Endothelial cell of umbilical vein (primary cell): ENCODE results near the gene LSMEM2. TPM values are rescaled to one million over a fixed set of nuclear protein-coding genes. Genes with fewer than 3 reads are reported as not detected.

ENCODE experiments used
- BruUV-seq: library from RNA; stranded (reverse); fragments of 400-500 nt; replicated peaks from 2 replicates; lab custom pipeline; 2021; lab: Mats Ljungman, UMichigan
- CTCF ChIA-PET: fragments of 300-600, 350-600 bp; sonication (Branson Sonifier 250); formaldehyde crosslinking; loops from one replicate; lab custom pipeline; 2021; ENCODE audit warnings: antibody characterized with exemption, inconsistent platforms; lab: Charles Lee
- POLR2A ChIA-PET: fragments of 300-600, 350-600 bp; sonication (Branson Sonifier 250); formaldehyde crosslinking; loops from one replicate; lab custom pipeline; 2021; ENCODE audit warnings: antibody characterized with exemption, inconsistent platforms; lab: Charles Lee
- DNase-seq: peaks from one replicate; pipeline ENCODE4 v3.0.0-alpha.2; 2011; ENCODE audit warnings: low read depth, low spot score
- FAIRE-seq: peaks from 2 replicates; lab custom pipeline; 2011; peaks lifted over from hg19 to GRCh38; lab: Jason Lieb, UNC
- H2AFZ ChIP-seq: 2 replicates; pipeline ENCODE4 v1.6.0; 2012; ENCODE audit warnings: low read depth, low read length, control low read depth, inconsistent platforms
- H3K27ac ChIP-seq: 2 replicates; pipeline ENCODE4 v1.5.1; 2011; ENCODE audit warnings: low read depth, mild to moderate bottlenecking, control low read depth, low read length, moderate library complexity; ENCODE audit not compliant: insufficient read depth
- H3K27me3 ChIP-seq, 2 experiments: 2 replicates each; pipeline versions ENCODE4 v1.6.0 to v1.6.1; 2011; ENCODE audit warnings: low read length in 2 of 2, mixed read lengths in 1 of 2; ENCODE audit not compliant: control insufficient read depth in 2 of 2, insufficient read depth in 2 of 2
- H3K36me3 ChIP-seq, 2 experiments: 2 replicates in 1 of 2; 3 replicates in 1 of 2; pipeline ENCODE4 v1.5.1; 2011; ENCODE audit warnings: low read length in 2 of 2, mild to moderate bottlenecking in 1 of 2, moderate library complexity in 1 of 2; ENCODE audit not compliant: control insufficient read depth in 2 of 2, insufficient read depth in 2 of 2; ENCODE audit errors: extremely low read depth in 1 of 2
- H3K4me1 ChIP-seq: 3 replicates; pipeline ENCODE4 v1.5.1; 2011; ENCODE audit warnings: mild to moderate bottlenecking, low read length; ENCODE audit not compliant: control insufficient read depth, insufficient read depth; ENCODE audit errors: extremely low read depth
- H3K4me2 ChIP-seq: 2 replicates; pipeline ENCODE4 v1.6.1; 2011; ENCODE audit warnings: low read length, control low read depth, mixed read lengths; ENCODE audit not compliant: insufficient read depth
- H3K4me3 ChIP-seq, 3 experiments: fragments of 200-600 bp in 1 of 3; sonication (generic), shearing (Covaris generic) in 1 of 3; replicated peaks in 1 of 3; 2 replicates each; pipeline ENCODE4 v1.5.1; 2011 to 2016; ENCODE audit warnings: control low read depth in 3 of 3, low read length in 3 of 3, mild to moderate bottlenecking in 2 of 3, inconsistent platforms in 1 of 3, low read depth in 1 of 3, moderate library complexity in 1 of 3; ENCODE audit not compliant: insufficient read depth in 1 of 3
- H3K79me2 ChIP-seq: 2 replicates; pipeline ENCODE4 v1.6.0; 2012; ENCODE audit warnings: low read length, inconsistent platforms; ENCODE audit not compliant: control insufficient read depth, insufficient read depth
- H3K9ac ChIP-seq: replicated peaks from 2 replicates; pipeline ENCODE3; 2011; ENCODE audit warnings: low read length, control low read depth; ENCODE audit not compliant: insufficient read depth; ENCODE audit errors: extremely low read depth
- H3K9me1 ChIP-seq: replicated peaks from 3 replicates; pipeline ENCODE4 v1.6.0; 2011; ENCODE audit warnings: mild to moderate bottlenecking, low read length; ENCODE audit not compliant: control insufficient read depth, insufficient read depth; ENCODE audit errors: extremely low read depth
- H3K9me3 ChIP-seq: replicated peaks from 2 replicates; pipeline ENCODE4 v1.5.1; 2012; ENCODE audit warnings: low read length, inconsistent platforms; ENCODE audit not compliant: control insufficient read depth, insufficient read depth
- H4K20me1 ChIP-seq: replicated peaks from 2 replicates; pipeline ENCODE3; 2011; ENCODE audit warnings: mild to moderate bottlenecking, low read length; ENCODE audit not compliant: control insufficient read depth, insufficient read depth; ENCODE audit errors: extremely low read depth
- GATA2 ChIP-seq: IDR thresholded peaks from 2 replicates; pipeline ENCODE4 v1.7.0; 2011; ENCODE audit warnings: low read depth, mild to moderate bottlenecking, moderate library complexity, mixed read lengths, low read length; ENCODE audit not compliant: insufficient read length, insufficient read depth
- JUN ChIP-seq: IDR thresholded peaks from 2 replicates; pipeline ENCODE4 v1.6.1; 2011; ENCODE audit warnings: borderline replicate concordance, low read depth; ENCODE audit not compliant: insufficient read length, insufficient read depth
- MYC ChIP-seq: IDR thresholded peaks from one replicate; pipeline ENCODE4 v1.6.1; 2011; ENCODE audit warnings: mild to moderate bottlenecking, low read depth, low read length
- POLR2AphosphoS5 ChIP-seq: IDR thresholded peaks from 2 replicates; pipeline ENCODE4 v1.6.1; 2012; ENCODE audit warnings: low read depth, mild to moderate bottlenecking, control low read depth, low read length, moderate library complexity; ENCODE audit not compliant: insufficient read depth
- dilution Hi-C: fragments of 300-500 bp; cut with MboI; formaldehyde crosslinking; loops from one replicate; pipeline ENCODE4 v1.15.0; 2019; ENCODE audit warnings: low sequenced_read_pairs; ENCODE audit not compliant: extremely low pct_ligation_motif_present
- intact Hi-C: fragments of 100-400 bp; cut with micrococcal nuclease; formaldehyde crosslinking; loops from one replicate; pipeline ENCODE4 v1.10.0; 2022
- polyA plus RNA-seq, 4 experiments: library from polyadenylated mRNA; depleted of rRNA in 3 of 4; stranded (reverse) in 3 of 4; unstranded in 1 of 4; fragments of >200 nt; gene quantifications; 2 replicates each; pipeline versions ENCODE4 v1.2.1 to v1.2.3, GENCODE V29; 2011 to 2012; ENCODE audit warnings: missing spikeins in 1 of 4
- total RNA-seq: library from RNA; stranded (reverse); gene quantifications from 2 replicates; pipeline ENCODE4 v1.2.3, GENCODE V29; 2021
- TF ChIP-seq, protein P1 (sequence below): IDR thresholded peaks from 2 replicates; pipeline ENCODE4 v1.6.1; 2011; ENCODE audit not compliant: insufficient read depth, insufficient read length
- TF ChIP-seq, protein P2 (sequence below), 2 donors: IDR thresholded peaks; 1 replicate in 1 of 2; 2 replicates in 1 of 2; pipeline ENCODE4 v1.5.1; 2011; ENCODE audit warnings: low read length in 2 of 2, mild to moderate bottlenecking in 2 of 2, moderate library complexity in 2 of 2, control low read depth in 1 of 2, inconsistent platforms in 1 of 2, low read depth in 1 of 2; ENCODE audit not compliant: insufficient read depth in 1 of 2; ENCODE audit errors: extremely low read depth in 1 of 2

LSMEM2 gene
- total and polyA plus RNA-seq, 2 donors (not counting 3 experiments of a cell fraction or from before 2014, with no cell fraction given), result not detected

DNA sequence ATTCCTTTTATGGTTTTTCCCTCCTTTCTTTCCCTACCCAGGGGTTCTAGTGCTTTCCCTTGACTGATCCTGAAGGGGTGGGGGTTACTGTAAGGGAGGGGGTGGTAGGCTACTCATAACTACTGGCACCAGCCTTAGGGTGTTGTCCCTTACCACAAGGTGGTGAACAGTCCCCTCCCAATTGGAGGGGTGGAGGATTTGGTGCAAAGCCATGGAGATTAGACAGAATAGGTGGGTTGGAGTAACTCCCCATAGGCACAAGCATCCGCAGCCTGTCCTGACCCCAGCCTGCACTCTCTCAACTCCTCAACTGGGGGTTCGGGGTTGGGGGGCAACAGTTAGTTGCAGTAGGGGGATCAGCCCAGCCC lies 46.2 kb downstream of the LSMEM2 start:
- Histone ChIP-seq H3K36me3 (peaks cover 4 to 20% of the 10 kb centered on the region in 2 experiments), H3K27me3 (no peaks in the 10 kb centered on the region), H3K4me2 (no peak overlapping the region), H3K27ac (no peak overlapping the region), H3K9me1 (no peaks in the 10 kb centered on the region), H3K9ac (no peak overlapping the region), H3K4me3 (no peak overlapping the region), H3K4me1 (peaks cover 39% of the 10 kb centered on the region), H3K79me2 (peaks cover 29% of the 10 kb centered on the region), H2AFZ (no peak overlapping the region), H4K20me1 (no peaks in the 10 kb centered on the region), H3K9me3 (no peaks in the 10 kb centered on the region)
- CTCF ChIA-PET, result interaction anchor here (0.8 to 4.3 kb wide), 12 partner anchors 11 to 217 kb away, joined by 3 to 66 read pairs (median 18); partner anchors contain the start of genes HYAL1, HYAL3, IFRD2 and NAA80
- intact Hi-C loops, result loop anchor here (2.0 kb wide), 1 partner anchor 98 kb away; no protein-coding TSS in a partner anchor
- POLR2A ChIA-PET, result no interaction called here
- FAIRE-seq (no peak), DNase-seq (no peak)
- no TSS peak for BruUV-seq
- no peak for TF ChIP-seq JUN
- TF ChIP-seq, protein P1, sequence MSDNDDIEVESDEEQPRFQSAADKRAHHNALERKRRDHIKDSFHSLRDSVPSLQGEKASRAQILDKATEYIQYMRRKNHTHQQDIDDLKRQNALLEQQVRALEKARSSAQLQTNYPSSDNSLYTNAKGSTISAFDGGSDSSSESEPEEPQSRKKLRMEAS, result no peak
- no peak for TF ChIP-seq MYC
- TF ChIP-seq, protein P2, sequence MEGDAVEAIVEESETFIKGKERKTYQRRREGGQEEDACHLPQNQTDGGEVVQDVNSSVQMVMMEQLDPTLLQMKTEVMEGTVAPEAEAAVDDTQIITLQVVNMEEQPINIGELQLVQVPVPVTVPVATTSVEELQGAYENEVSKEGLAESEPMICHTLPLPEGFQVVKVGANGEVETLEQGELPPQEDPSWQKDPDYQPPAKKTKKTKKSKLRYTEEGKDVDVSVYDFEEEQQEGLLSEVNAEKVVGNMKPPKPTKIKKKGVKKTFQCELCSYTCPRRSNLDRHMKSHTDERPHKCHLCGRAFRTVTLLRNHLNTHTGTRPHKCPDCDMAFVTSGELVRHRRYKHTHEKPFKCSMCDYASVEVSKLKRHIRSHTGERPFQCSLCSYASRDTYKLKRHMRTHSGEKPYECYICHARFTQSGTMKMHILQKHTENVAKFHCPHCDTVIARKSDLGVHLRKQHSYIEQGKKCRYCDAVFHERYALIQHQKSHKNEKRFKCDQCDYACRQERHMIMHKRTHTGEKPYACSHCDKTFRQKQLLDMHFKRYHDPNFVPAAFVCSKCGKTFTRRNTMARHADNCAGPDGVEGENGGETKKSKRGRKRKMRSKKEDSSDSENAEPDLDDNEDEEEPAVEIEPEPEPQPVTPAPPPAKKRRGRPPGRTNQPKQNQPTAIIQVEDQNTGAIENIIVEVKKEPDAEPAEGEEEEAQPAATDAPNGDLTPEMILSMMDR (IDR thresholded peaks at IDR 0.05; ENCODE audit: extremely low read depth in 1 of 2, insufficient read depth in 1 of 2, low read depth in 1 of 2, low read length in 2 of 2), result no peak
- no peak for TF ChIP-seq GATA2
- no peak for TF ChIP-seq POLR2AphosphoS5
- dilution Hi-C loops, result no loop called here
